Brain microvascular endothelial cell (primary cell): ENCODE data around the gene TNIK.

Source experiments
- DNase-seq: peaks from one replicate; pipeline ENCODE4 v3.0.0-alpha.2; 2020
- H3K27ac ChIP-seq: fragments of 250-450 bp; sonication (Bioruptor Pico); 2 replicates; pipeline ENCODE4 v1.5.1; 2020; ENCODE audit warnings: mild to moderate bottlenecking, moderate library complexity
- H3K27me3 ChIP-seq: fragments of 250-450 bp; sonication (Bioruptor Pico); replicated peaks from 2 replicates; pipeline ENCODE4 v1.5.1; 2020; ENCODE audit warnings: mild to moderate bottlenecking
- H3K36me3 ChIP-seq: fragments of 250-450 bp; sonication (Bioruptor Pico); replicated peaks from 2 replicates; pipeline ENCODE4 v1.5.1; 2020; ENCODE audit warnings: mild to moderate bottlenecking
- H3K4me3 ChIP-seq: 2 replicates; pipeline ENCODE4 v1.5.1; 2011; ENCODE audit warnings: low read depth, mild to moderate bottlenecking, control low read depth, low read length, moderate library complexity
- CTCF ChIP-seq: IDR thresholded peaks from 2 replicates; pipeline ENCODE4 v1.5.1; 2011; ENCODE audit warnings: low read depth, mild to moderate bottlenecking, moderate library complexity, low read length, control low read depth, inconsistent platforms; ENCODE audit errors: missing control alignments
- in situ Hi-C: cut with HindIII; loops from 2 replicates; pipeline ENCODE4 v1.10.0; 2017; ENCODE audit warnings: low sequenced_read_pairs, low pct_ligation_motif_present

Gene TNIK

GRCh38 chr3:171301998-171302397, 158.2 kb downstream of the TNIK start:
- no peaks in the 10 kb centered on the region for H3K36me3 ChIP-seq
- no peak for TF ChIP-seq CTCF
- in situ Hi-C loops = no loop called here

GRCh38 chr3:171301002-171301401, 159.2 kb downstream of the TNIK start:
- Histone ChIP-seq H3K27me3 (no peaks in the 10 kb centered on the region), H3K27ac (no peak overlapping the region), H3K4me3 (no peak overlapping the region), H3K36me3 (no peaks in the 10 kb centered on the region)
- no peak for TF ChIP-seq CTCF
- no peak for DNase-seq
- in situ Hi-C loops = no loop called here

More at GRCh38 chr3:171301998-171302397, 158.2 kb downstream of the TNIK start:
- Histone ChIP-seq H3K27me3 (no peaks in the 10 kb centered on the region), H3K4me3 (no peak overlapping the region), H3K27ac (no peak overlapping the region)
- no peak for DNase-seq

GRCh38 chr3:171297951-171298350, 162.3 kb downstream of the TNIK start:
- Histone ChIP-seq H3K27ac (no peak overlapping the region), H3K27me3 (no peaks in the 10 kb centered on the region), H3K4me3 (no peak overlapping the region), H3K36me3 (no peaks in the 10 kb centered on the region)
- no peak for TF ChIP-seq CTCF
- in situ Hi-C loops = no loop called here
- DNase-seq = no peak

GRCh38 chr3:171297207-171297606, 163.0 kb downstream of the TNIK start:
- Histone ChIP-seq H3K27me3 (no peaks in the 10 kb centered on the region), H3K27ac (no peak overlapping the region), H3K4me3 (no peak overlapping the region), H3K36me3 (no peaks in the 10 kb centered on the region)
- in situ Hi-C loops = no loop called here
- TF ChIP-seq CTCF = no peak
- DNase-seq = no peak

- no peak for DNase-seq
- no peak for TF ChIP-seq CTCF
- no peak overlapping the region for H3K27ac ChIP-seq
- in situ Hi-C loops = no loop called here
- H3K36me3 ChIP-seq = no peaks in the 10 kb centered on the region
- H3K4me3 ChIP-seq = no peak overlapping the region
- no peaks in the 10 kb centered on the region for H3K27me3 ChIP-seq
Observed at GRCh38 chr3:171295484-171296373, 164.5 kb downstream of the TNIK start.
